NCI-H1417 treated with DMSO at 0.1 percent for 48 hours (cell line): ENCODE results near the gene ENDOG.
"Not testable (repeated sequence)": the region's sequence is repeated elsewhere in the genome, so short reads cannot be mapped to it uniquely, and the experiment has no call there.

Source experiments
- DNase-seq: peaks from one replicate; lab custom pipeline; 2025; lab: John Stamatoyannopoulos, UW

ENDOG gene

GRCh38 chr9:128818099-128818838 lies at the start of gene ENDOG:
Gene ENDOG, plus strand, starts transcription at chr9:128818500. Its CDS starts 185 bp downstream, at chr9:128818685.
- DNase-seq = peak; percentile 92

GRCh38 chr9:128768606-128769005 lies 49.7 kb upstream of the ENDOG start:
- no peak for DNase-seq

- DNase-seq = no peak
Measured at GRCh38 chr9:128770286-128771030, 47.8 kb upstream of the ENDOG start.

- DNase-seq = no peak
Measured at GRCh38 chr9:128771094-128771721, 47.1 kb upstream of the ENDOG start.

GRCh38 chr9:128771745-128772519 lies 46.4 kb upstream of the ENDOG start, which contains the start of gene ZER1:
Gene ZER1, minus strand, starts transcription at chr9:128771927. Its CDS starts 16,362 bp downstream, at chr9:128755565.
- DNase-seq = peak; percentile 50

- no peak for DNase-seq
Measured at GRCh38 chr9:128773049-128773448, 45.3 kb upstream of the ENDOG start.

GRCh38 chr9:128774804-128775203 lies 43.5 kb upstream of the ENDOG start:
- no peak for DNase-seq

- not testable (repeated sequence) for DNase-seq
Measured at GRCh38 chr9:128780093-128780492, 38.2 kb upstream of the ENDOG start.

GRCh38 chr9:128781187-128782070 lies 36.9 kb upstream of the ENDOG start:
- no peak for DNase-seq

- no peak for DNase-seq
Measured at GRCh38 chr9:128782669-128783068, 35.6 kb upstream of the ENDOG start.

- DNase-seq = no peak
Measured at GRCh38 chr9:128785427-128785826, 32.9 kb upstream of the ENDOG start.

- DNase-seq = peak; percentile 57
Measured at GRCh38 chr9:128786681-128787601, 31.4 kb upstream of the ENDOG start, which contains the start of gene TBC1D13. Gene TBC1D13, plus strand, starts transcription at chr9:128787253. Its CDS starts 101 bp downstream, at chr9:128787354.

- DNase-seq = no peak
Measured at GRCh38 chr9:128787659-128788058, 30.6 kb upstream of the ENDOG start.

- DNase-seq = no peak
Measured at GRCh38 chr9:128788445-128788844, 29.9 kb upstream of the ENDOG start.

GRCh38 chr9:128790536-128790935 lies 27.8 kb upstream of the ENDOG start:
- DNase-seq = no peak

- no peak for DNase-seq
Measured at GRCh38 chr9:128792134-128792533, 26.2 kb upstream of the ENDOG start.

- DNase-seq = no peak
Measured at GRCh38 chr9:128792978-128793686, 25.2 kb upstream of the ENDOG start.

GRCh38 chr9:128794961-128795360 lies 23.3 kb upstream of the ENDOG start:
- not testable (repeated sequence) for DNase-seq

GRCh38 chr9:128798896-128799295 lies 19.4 kb upstream of the ENDOG start:
- no peak for DNase-seq
